HG02870 (cell line): ENCODE results near the gene UQCR11.

Experiments used
- ATAC-seq: cut with Tn5 transposase; IDR thresholded peaks from one replicate; pipeline ENCODE4 v1.9.1; 2021; ENCODE audit warnings: mild to moderate bottlenecking, moderate library complexity; ENCODE audit not compliant: unreplicated experiment

UQCR11 gene

GRCh38 chr19:1572795-1573194, 32.5 kb downstream of the UQCR11 start:
- ATAC-seq: no peak

GRCh38 chr19:1571358-1571757, 33.9 kb downstream of the UQCR11 start:
- no peak for ATAC-seq

DNA sequence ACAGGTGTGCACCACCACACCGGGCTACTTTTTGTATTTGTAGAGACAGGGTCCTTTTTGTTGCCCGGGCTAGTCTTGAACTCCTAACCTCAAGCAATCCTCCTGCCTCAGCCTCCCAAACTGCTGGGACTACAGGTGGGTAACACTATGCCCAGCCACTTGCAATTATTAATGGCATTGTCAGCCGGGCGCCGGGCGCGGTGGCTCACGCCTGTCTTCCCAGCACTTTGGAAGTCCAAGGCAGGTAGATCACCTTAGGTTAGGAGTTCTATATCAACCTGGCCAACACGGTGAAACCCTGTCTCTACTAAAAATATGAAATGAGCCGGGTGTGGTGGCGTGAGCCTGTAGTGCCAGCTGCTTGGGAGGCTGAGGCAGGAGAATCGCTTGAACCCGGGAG, 34.4 kb downstream of the UQCR11 start:
- ATAC-seq: no peak

GRCh38 chr19:1569997-1570396, 35.3 kb downstream of the UQCR11 start:
- ATAC-seq: no peak

DNA sequence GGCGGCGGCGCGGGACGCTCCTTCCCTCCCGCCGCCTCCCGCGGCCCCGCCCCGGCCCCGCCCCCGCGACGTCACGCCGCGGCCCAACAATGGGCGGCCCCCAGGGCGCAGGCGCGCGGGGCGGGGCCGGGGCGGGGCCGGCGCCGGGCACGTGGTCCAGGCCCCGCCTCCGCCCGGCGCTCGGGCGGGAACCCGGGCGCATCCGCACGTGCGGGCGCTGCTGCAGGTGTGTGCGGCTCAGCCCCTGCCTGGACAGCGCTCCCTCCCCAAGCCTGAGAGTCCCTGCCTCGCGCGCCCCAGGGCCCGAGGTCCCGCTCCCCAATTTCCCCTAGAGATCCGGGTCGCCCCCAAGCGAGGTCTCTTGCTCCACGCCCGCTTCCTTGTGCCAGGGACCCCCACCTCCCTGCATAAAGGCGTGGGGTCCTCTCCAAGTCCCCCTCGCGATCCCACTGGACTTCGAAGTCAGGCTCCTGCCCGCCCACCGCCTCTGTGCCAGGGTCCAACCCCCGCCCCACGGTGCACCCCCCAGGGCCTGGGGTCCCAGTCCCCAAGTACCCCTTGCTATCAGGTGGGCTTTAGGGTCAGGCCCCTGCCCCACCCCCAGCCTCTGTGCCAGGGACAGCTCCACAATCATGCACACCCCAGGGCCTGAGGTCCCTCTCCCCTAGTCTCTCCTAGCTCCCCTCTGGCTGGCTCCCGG, 36.8 kb downstream of the UQCR11 start, which contains the start of gene MEX3D:
MEX3D (minus strand) TSS at position 6 of the 700 bp plus-strand sequence. CDS start 267 bp downstream, outside the sequence.
- no peak for ATAC-seq

GRCh38 chr19:1567848-1568227, 37.4 kb downstream of the UQCR11 start:
- no peak for ATAC-seq

DNA sequence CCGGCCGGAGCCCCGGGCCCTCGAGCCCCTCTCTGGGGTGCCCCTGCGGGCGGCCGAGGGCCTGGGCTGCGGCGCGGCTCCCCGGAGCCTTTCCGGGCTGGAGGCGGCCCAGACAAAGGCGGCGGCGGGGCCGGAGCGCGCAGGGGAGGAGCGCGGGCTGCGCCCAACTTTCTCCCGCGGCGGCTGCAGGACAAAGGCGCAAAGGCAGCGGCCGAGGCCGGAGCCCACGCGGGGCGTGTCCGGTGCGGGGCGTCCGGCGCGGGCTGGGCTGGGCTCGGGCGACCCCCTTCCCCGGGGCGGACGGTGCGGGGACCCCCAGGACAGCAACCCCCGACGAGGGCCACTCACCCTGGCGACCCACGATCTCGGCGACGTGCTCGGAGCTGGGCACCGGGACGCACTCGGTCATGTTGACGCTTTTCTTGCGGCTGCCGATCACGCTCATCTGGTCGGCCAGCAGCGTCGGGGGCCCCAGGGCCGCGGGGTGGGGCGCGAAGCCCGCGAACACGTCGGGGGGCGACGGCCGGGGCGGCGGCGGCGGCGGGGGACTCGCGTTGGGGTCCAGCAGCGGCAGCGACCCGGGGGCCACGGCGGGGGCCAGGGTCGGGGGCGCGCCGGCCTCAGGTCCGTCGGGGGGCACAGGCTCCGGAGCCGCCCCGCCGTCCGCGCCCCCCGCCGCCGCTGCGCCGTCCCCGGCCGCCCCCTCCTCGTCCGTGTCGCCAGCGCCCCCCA, 38.0 kb downstream of the UQCR11 start:
- no peak for ATAC-seq

DNA sequence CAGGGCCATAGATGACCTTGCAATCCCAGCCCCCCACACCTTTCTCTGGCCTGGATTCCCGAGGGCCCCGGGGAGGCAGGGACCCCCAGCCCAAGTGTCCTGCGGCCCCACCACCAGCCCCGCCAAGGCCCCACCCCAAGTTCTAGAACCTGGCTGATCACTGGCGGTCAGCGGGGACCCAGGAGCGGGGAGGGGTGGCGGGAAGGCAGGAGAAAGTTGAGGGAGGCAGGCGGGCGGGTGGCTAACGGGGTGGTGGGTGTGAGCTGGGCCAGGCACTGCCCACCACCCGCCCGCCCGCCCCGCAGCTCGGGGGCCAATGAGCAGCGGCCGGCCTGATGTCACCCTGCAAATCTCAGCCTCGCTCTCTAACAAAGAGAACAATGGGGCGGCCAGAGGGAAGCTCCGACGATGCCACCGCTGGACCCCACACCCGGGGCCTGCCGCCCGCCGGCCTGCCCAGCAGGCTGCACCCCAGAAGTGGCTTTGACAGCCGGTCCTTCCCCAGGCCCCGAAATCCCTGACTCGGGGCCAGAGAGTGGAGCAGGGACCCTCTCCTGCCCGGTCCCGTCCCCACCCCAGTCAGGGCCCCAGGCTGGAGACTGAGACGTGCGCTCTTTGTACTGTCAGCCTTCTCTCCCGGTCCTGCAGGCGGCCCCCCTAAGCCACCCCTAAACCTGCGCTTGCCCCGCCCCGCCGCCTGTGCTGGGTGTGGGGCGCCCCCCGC, 38.7 kb downstream of the UQCR11 start:
- ATAC-seq: no peak

- ATAC-seq: no peak
Measured at GRCh38 chr19:1563251-1563650, 42.0 kb downstream of the UQCR11 start.

- no peak for ATAC-seq
Measured at GRCh38 chr19:1561236-1561842, 43.9 kb downstream of the UQCR11 start.

- ATAC-seq: no peak
Measured at GRCh38 chr19:1560286-1560882, 44.9 kb downstream of the UQCR11 start.

- no peak for ATAC-seq
Measured at GRCh38 chr19:1558552-1558951, 46.7 kb downstream of the UQCR11 start.

- ATAC-seq: no peak
Measured at GRCh38 chr19:1556390-1557070, 48.7 kb downstream of the UQCR11 start.

- no peak for ATAC-seq
Measured at GRCh38 chr19:1555487-1556389, 49.5 kb downstream of the UQCR11 start.

- ATAC-seq: no peak
Measured at GRCh38 chr19:1554968-1555367, 50.3 kb downstream of the UQCR11 start.

GRCh38 chr19:1553415-1553814, 51.8 kb downstream of the UQCR11 start:
- ATAC-seq: no peak

DNA sequence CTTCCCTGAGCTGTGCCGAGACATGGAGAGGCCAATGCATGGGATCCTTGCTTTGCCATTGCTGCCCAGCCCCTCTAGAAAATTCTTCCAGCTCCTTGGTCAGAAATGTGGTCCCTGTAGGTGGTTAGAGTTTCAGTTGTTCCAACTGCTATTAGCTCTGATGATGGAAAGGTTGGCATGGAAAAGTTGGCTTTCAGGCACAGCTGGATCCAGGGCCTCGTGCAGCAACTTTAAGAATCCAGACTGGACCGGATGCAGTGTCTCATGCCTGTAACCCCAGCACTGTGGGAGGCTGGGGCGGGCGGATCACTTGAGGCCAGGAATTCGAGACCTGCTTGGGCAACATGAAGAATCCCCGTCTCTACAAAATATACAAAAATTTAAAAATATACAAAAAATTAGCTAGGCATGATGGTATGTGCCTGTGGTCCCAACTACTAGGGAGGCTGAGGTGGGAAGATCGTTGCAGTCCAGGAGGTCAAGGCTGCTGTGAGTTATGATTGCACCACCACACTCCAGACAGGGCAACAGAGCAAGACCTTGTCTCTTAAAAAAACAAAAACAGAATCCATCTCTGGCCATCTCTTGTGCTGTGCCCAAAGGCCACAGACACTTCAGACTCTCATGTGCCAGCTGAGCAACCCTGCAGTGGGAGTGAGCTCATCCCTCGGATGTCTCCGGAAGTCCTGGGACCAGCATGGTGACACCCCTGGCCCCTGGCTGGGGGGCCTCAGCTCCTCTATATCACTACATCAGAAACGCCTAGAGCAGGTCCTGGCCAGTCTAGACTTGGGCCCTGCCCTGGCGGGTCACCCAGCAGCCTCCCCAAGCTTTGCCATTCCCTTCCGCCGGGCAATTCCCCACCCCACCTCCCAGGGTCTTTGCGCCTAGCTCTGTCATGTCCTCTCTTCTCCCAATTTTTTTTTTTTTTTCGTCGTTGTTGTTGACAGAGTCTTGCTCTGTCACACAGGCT, 53.9 kb downstream of the UQCR11 start:
- ATAC-seq: no peak

DNA sequence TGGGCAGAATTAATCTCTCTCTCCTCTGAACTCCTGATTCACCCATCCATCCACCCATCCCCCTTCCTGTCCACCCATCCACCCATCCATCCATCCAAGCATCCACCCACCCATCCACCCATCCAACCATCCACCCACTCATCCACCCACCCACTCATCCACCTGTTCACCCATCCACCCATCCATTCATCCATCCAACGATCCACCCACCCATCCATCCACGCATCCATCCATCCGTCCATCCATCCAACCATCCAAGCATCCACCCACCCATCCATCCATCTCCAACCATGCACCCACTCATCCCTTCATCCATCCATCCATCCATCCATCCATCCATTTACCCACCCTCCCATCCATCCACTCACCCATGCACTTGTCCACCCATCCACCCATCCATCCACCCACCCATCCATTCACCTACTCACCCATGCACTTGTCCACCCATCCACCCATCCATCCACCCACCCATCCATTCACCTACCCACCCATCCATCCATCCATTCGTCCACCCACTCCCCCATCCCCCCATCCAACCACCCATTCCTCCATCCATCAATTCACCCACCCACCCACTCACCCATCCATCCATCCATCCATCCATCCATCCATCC, 55.8 kb downstream of the UQCR11 start:
- ATAC-seq: no peak
